Measurements from ENCODE around the gene MTF2.

DNA sequence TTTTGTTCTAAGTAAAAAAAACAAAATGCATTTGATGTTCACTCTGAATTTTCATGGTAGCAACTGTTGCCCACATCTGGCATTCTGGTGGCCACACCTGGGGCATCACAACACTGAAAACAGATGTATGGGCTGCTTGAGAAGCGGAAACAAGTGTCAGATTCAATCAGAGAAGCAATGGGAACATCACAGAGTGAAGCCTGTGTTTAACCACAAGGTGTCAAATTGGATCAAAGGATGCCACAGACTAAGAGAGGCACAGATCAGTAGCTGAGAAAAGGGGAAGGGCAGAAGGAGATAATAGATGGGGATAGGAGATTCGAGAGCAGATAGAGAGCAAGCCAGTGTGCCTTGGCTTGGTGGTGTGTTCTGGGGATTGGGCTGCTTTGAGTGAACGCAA is 49.8 kb upstream of the MTF2 start:
- TF ChIP-seq, protein P1, sequence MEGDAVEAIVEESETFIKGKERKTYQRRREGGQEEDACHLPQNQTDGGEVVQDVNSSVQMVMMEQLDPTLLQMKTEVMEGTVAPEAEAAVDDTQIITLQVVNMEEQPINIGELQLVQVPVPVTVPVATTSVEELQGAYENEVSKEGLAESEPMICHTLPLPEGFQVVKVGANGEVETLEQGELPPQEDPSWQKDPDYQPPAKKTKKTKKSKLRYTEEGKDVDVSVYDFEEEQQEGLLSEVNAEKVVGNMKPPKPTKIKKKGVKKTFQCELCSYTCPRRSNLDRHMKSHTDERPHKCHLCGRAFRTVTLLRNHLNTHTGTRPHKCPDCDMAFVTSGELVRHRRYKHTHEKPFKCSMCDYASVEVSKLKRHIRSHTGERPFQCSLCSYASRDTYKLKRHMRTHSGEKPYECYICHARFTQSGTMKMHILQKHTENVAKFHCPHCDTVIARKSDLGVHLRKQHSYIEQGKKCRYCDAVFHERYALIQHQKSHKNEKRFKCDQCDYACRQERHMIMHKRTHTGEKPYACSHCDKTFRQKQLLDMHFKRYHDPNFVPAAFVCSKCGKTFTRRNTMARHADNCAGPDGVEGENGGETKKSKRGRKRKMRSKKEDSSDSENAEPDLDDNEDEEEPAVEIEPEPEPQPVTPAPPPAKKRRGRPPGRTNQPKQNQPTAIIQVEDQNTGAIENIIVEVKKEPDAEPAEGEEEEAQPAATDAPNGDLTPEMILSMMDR (IDR thresholded peaks at IDR 0.05; ENCODE audit: insufficient read depth, low read depth, low read length): no peak
- TF ChIP-seq EZH2 (IDR thresholded peaks at IDR 0.05; ENCODE audit: insufficient read depth, low read length): no peak
